H9 (cell line): Measurements from ENCODE around the gene IPO13. TPM values are rescaled to one million over a fixed set of nuclear protein-coding genes. Genes with fewer than 3 reads are reported as not detected.

Experiments used
- DNase-seq: peaks from one replicate; pipeline ENCODE4 v3.0.0-alpha.2; 2017
- H2AFZ ChIP-seq: one replicate; pipeline ENCODE4 v1.6.1; 2013; ENCODE audit warnings: mild to moderate bottlenecking, low read length, control low read depth, moderate library complexity
- H2AK5ac ChIP-seq: 2 replicates; pipeline ENCODE4 v1.6.1; 2013; ENCODE audit warnings: low read length, control low read depth, mixed read lengths; ENCODE audit not compliant: insufficient read length
- H2BK120ac ChIP-seq: one replicate; pipeline ENCODE4 v1.6.1; 2013; ENCODE audit warnings: low read depth, mild to moderate bottlenecking, low read length, control low read depth, inconsistent platforms; ENCODE audit not compliant: poor library complexity, severe bottlenecking
- H2BK12ac ChIP-seq: 2 replicates; pipeline ENCODE4 v1.6.1; 2013; ENCODE audit warnings: low read length, control low read depth, mixed read lengths, low read depth; ENCODE audit not compliant: insufficient read length
- H2BK15ac ChIP-seq: 2 replicates; pipeline ENCODE4 v1.6.1; 2013; ENCODE audit warnings: low read depth, low read length, control low read depth
- H2BK20ac ChIP-seq: one replicate; pipeline ENCODE4 v1.6.1; 2013; ENCODE audit warnings: low read depth, mild to moderate bottlenecking, low read length, control low read depth, inconsistent platforms; ENCODE audit not compliant: poor library complexity, severe bottlenecking
- H2BK5ac ChIP-seq: 2 replicates; pipeline ENCODE4 v1.6.1; 2013; ENCODE audit warnings: low read length, control low read depth, mixed read lengths; ENCODE audit not compliant: insufficient read length
- H3K14ac ChIP-seq: 2 replicates; pipeline ENCODE4 v1.6.1; 2013; ENCODE audit warnings: low read length, control low read depth; ENCODE audit not compliant: insufficient read depth
- H3K18ac ChIP-seq: 2 replicates; pipeline ENCODE4 v1.6.1; 2013; ENCODE audit warnings: low read depth, mild to moderate bottlenecking, mixed read lengths, low read length, control low read depth; ENCODE audit not compliant: insufficient read length
- H3K23ac ChIP-seq: 2 replicates; pipeline ENCODE4 v1.6.1; 2013; ENCODE audit warnings: low read length, control low read depth, mixed read lengths, low read depth; ENCODE audit not compliant: insufficient read length
- H3K23me2 ChIP-seq: 2 replicates; pipeline ENCODE4 v1.6.1; 2013; ENCODE audit warnings: low read depth, mild to moderate bottlenecking, mixed read lengths, low read length, control low read depth; ENCODE audit not compliant: insufficient read length, poor library complexity, severe bottlenecking
- H3K27ac ChIP-seq: 2 replicates; pipeline ENCODE4 v1.5.1; 2013; ENCODE audit warnings: low read length, control low read depth, mixed read lengths, low read depth; ENCODE audit not compliant: insufficient read length
- H3K27me3 ChIP-seq: 2 replicates; pipeline ENCODE4 v1.6.1; 2013; ENCODE audit warnings: low read length, control low read depth, inconsistent platforms; ENCODE audit not compliant: insufficient read depth
- H3K4ac ChIP-seq: 2 replicates; pipeline ENCODE4 v1.6.1; 2013; ENCODE audit warnings: low read depth, mild to moderate bottlenecking, control low read depth, inconsistent platforms, low read length, moderate library complexity
- H3K4me1 ChIP-seq: 2 replicates; pipeline ENCODE4 v1.6.1; 2013; ENCODE audit warnings: low read length, control low read depth, inconsistent platforms; ENCODE audit not compliant: insufficient read depth
- H3K4me2 ChIP-seq: 2 replicates; pipeline ENCODE4 v1.6.1; 2013; ENCODE audit warnings: low read length, control low read depth, mixed read lengths; ENCODE audit not compliant: insufficient read length, insufficient read depth
- H3K56ac ChIP-seq: 2 replicates; pipeline ENCODE4 v1.6.1; 2013; ENCODE audit warnings: low read depth, mild to moderate bottlenecking, mixed read lengths, low read length, control low read depth; ENCODE audit not compliant: insufficient read length
- H3K79me1 ChIP-seq: 2 replicates; pipeline ENCODE4 v1.6.1; 2013; ENCODE audit warnings: low read depth, mild to moderate bottlenecking, moderate library complexity, low read length, control low read depth, inconsistent platforms; ENCODE audit not compliant: insufficient read depth, poor library complexity, severe bottlenecking
- H3K79me2 ChIP-seq: 2 replicates; pipeline ENCODE4 v1.6.1; 2013; ENCODE audit warnings: low read length, control low read depth, inconsistent platforms; ENCODE audit not compliant: insufficient read depth
- H3K9ac ChIP-seq: 2 replicates; pipeline ENCODE4 v1.6.1; 2013; ENCODE audit warnings: low read length, control low read depth, mixed read lengths; ENCODE audit not compliant: insufficient read length; ENCODE audit errors: extremely low read depth
- H3K9me3 ChIP-seq: one replicate; pipeline ENCODE4 v1.6.1; 2013; ENCODE audit warnings: low read depth, low read length, inconsistent platforms; ENCODE audit not compliant: control insufficient read depth
- H3T11ph ChIP-seq: one replicate; pipeline ENCODE4 v1.6.1; 2013; ENCODE audit warnings: mild to moderate bottlenecking, low read length, control low read depth, inconsistent platforms
- H4K20me1 ChIP-seq: one replicate; pipeline ENCODE4 v1.6.1; 2013; ENCODE audit not compliant: control insufficient read depth, insufficient read length, insufficient read depth
- H4K5ac ChIP-seq: 2 replicates; pipeline ENCODE4 v1.6.1; 2013; ENCODE audit warnings: low read depth, mild to moderate bottlenecking, mixed read lengths, low read length, control low read depth; ENCODE audit not compliant: insufficient read length
- H4K8ac ChIP-seq: replicated peaks from 2 replicates; pipeline ENCODE4 v1.6.1; 2013; ENCODE audit warnings: low read length, control low read depth, mixed read lengths, low read depth; ENCODE audit not compliant: insufficient read length
- H4K91ac ChIP-seq: 2 replicates; pipeline ENCODE4 v1.6.1; 2013; ENCODE audit warnings: low read depth, mild to moderate bottlenecking, moderate library complexity, mixed read lengths, low read length, control low read depth; ENCODE audit not compliant: insufficient read length
- H3K27ac Mint-ChIP-seq, 3 experiments: 2 replicates in 2 of 3; 3 replicates in 1 of 3; pipeline ENCODE4 v1.8.0; 2020 to 2021; ENCODE audit warnings: mixed read lengths in 3 of 3, mild to moderate bottlenecking in 1 of 3, moderate library complexity in 1 of 3
- H3K27me3 Mint-ChIP-seq: 2 replicates; pipeline ENCODE4 v1.8.0; 2021; ENCODE audit warnings: low read depth, mild to moderate bottlenecking, moderate library complexity, mixed read lengths
- H3K36me3 Mint-ChIP-seq, 3 experiments: 2 replicates in 2 of 3; 3 replicates in 1 of 3; pipeline ENCODE4 v1.8.0; 2020 to 2021; ENCODE audit warnings: low read depth in 3 of 3, mixed read lengths in 3 of 3; ENCODE audit not compliant: insufficient read depth in 1 of 3
- H3K4me1 Mint-ChIP-seq, 2 experiments: 2 replicates each; pipeline ENCODE4 v1.8.0; 2020; ENCODE audit warnings: mixed read lengths in 2 of 2
- H3K4me3 Mint-ChIP-seq, 2 experiments: 2 replicates in 1 of 2; 3 replicates in 1 of 2; pipeline ENCODE4 v1.8.0; 2020 to 2021; ENCODE audit warnings: mild to moderate bottlenecking in 2 of 2, mixed read lengths in 2 of 2, moderate library complexity in 1 of 2
- H3K9me3 Mint-ChIP-seq, 2 experiments: 2 replicates in 1 of 2; 3 replicates in 1 of 2; pipeline ENCODE4 v1.8.0; 2020; ENCODE audit warnings: mild to moderate bottlenecking in 2 of 2, mixed read lengths in 2 of 2, moderate library complexity in 1 of 2
- WGBS: extraction: QIAGEN DNeasy Blood & Tissue Kit; methylation state at CpG from one replicate; pipeline ENCODE4 v1.1.7; 2013; ENCODE audit warnings: missing lambda C conversion rate, low lambda C conversion rate, mixed read lengths; ENCODE audit not compliant: insufficient read length; ENCODE audit errors: extremely low coverage; 5-methylcytosine and 5-hydroxymethylcytosine counted together
- total RNA-seq: library from RNA; stranded (reverse); gene quantifications from 2 replicates; pipeline ENCODE4 v1.2.1, GENCODE V29; 2021
- TF ChIP-seq, protein P1 (sequence below): fragments of 200-600 bp; sonication (generic); conservative IDR thresholded peaks from 3 replicates; pipeline ENCODE4 v1.8.0; 2021; ENCODE audit warnings: antibody characterized with exemption, mild to moderate bottlenecking

The IPO13 gene
- total RNA-seq, 1 experiment from 2014 or later, result 24.5 TPM

GRCh38 chr1:43914576-43915525, 31.9 kb upstream of the IPO13 start:
- Histone ChIP-seq H3K9me3 (no peaks in the 10 kb centered on the region), H3K14ac (no peak overlapping the region; the same call in 1 of the 2 replicates), H3K9ac (no peak overlapping the region), H2AK5ac (no peak overlapping the region), H2AFZ (no peak overlapping the region), H3K23ac (no peak overlapping the region), H3K56ac (no peak overlapping the region), H3K4me1 (peaks cover 11% of the 10 kb centered on the region), H3K27me3 (no peaks in the 10 kb centered on the region), H2BK120ac (no peak overlapping the region), H4K5ac (no peak overlapping the region), H3K27ac (no peak overlapping the region), H3K79me2 (no peaks in the 10 kb centered on the region), H4K20me1 (no peaks in the 10 kb centered on the region), H2BK20ac (no peak overlapping the region), H3K4me2 (no peak overlapping the region), H3K79me1 (no peaks in the 10 kb centered on the region), H4K8ac (no peak overlapping the region), H3K23me2 (no peaks in the 10 kb centered on the region), H3K18ac (no peak overlapping the region), H2BK5ac (no peak overlapping the region), H3T11ph (no peak overlapping the region), H2BK15ac (no peak overlapping the region), H4K91ac (no peak overlapping the region), H2BK12ac (no peak overlapping the region), H3K4ac (no peak overlapping the region)
- no CpG with 5 or more reads among the region's 13 CpGs for WGBS
- no peak for DNase-seq
- Mint-ChIP-seq H3K27ac (peak overlapping the region in 2 of 3 experiments; percentile 11 to 77; a peak in 3 of 7 replicates), H3K4me1 (peaks cover 32% of the 10 kb centered on the region in 2 experiments), H3K36me3 (no peaks in the 10 kb centered on the region), H3K27me3 (no peaks in the 10 kb centered on the region), H3K9me3 (no peaks in the 10 kb centered on the region), H3K4me3 (no peak overlapping the region)
- TF ChIP-seq, protein P1, sequence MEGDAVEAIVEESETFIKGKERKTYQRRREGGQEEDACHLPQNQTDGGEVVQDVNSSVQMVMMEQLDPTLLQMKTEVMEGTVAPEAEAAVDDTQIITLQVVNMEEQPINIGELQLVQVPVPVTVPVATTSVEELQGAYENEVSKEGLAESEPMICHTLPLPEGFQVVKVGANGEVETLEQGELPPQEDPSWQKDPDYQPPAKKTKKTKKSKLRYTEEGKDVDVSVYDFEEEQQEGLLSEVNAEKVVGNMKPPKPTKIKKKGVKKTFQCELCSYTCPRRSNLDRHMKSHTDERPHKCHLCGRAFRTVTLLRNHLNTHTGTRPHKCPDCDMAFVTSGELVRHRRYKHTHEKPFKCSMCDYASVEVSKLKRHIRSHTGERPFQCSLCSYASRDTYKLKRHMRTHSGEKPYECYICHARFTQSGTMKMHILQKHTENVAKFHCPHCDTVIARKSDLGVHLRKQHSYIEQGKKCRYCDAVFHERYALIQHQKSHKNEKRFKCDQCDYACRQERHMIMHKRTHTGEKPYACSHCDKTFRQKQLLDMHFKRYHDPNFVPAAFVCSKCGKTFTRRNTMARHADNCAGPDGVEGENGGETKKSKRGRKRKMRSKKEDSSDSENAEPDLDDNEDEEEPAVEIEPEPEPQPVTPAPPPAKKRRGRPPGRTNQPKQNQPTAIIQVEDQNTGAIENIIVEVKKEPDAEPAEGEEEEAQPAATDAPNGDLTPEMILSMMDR, result no peak
